Measurements from ENCODE around the gene MSX1. TPM values are rescaled to one million over a fixed set of nuclear protein-coding genes. Genes with fewer than 3 reads are reported as not detected.

The MSX1 gene
- total RNA-seq, 3 donors from 2014 or later (not counting 1 experiment from before 2014, with no cell fraction given): not detected

- peaks cover 77% of the 10 kb centered on the region for H3K27me3 ChIP-seq (ENCODE audit: control insufficient read depth, insufficient read depth, low read length)
- H3K36me3 ChIP-seq (ENCODE audit: control insufficient read depth, insufficient read depth, low read length): no peaks in the 10 kb centered on the region
- H3K36me3 Mint-ChIP-seq: no peaks in the 10 kb centered on the region
- H3K9me3 ChIP-seq (ENCODE audit: control insufficient read depth, insufficient read depth, low read length): no peaks in the 10 kb centered on the region
- peaks cover 38% of the 10 kb centered on the region for H3K4me1 ChIP-seq (ENCODE audit: control insufficient read depth, insufficient read depth, low read length)
- H3K27ac ChIP-seq (ENCODE audit: low read length): no peak overlapping the region
- no peaks in the 10 kb centered on the region for H3K9me3 Mint-ChIP-seq
- H3K4me1 Mint-ChIP-seq: peaks cover 34 to 36% of the 10 kb centered on the region in 2 donors
- DNase-seq (no peak), ATAC-seq (no peak)
- intact Hi-C loops (cut with micrococcal nuclease): no loop called here
- WGBS (ENCODE audit: insufficient coverage): 6% methylated on average over 39 of the region's 43 CpGs
- TF ChIP-seq, protein P1, sequence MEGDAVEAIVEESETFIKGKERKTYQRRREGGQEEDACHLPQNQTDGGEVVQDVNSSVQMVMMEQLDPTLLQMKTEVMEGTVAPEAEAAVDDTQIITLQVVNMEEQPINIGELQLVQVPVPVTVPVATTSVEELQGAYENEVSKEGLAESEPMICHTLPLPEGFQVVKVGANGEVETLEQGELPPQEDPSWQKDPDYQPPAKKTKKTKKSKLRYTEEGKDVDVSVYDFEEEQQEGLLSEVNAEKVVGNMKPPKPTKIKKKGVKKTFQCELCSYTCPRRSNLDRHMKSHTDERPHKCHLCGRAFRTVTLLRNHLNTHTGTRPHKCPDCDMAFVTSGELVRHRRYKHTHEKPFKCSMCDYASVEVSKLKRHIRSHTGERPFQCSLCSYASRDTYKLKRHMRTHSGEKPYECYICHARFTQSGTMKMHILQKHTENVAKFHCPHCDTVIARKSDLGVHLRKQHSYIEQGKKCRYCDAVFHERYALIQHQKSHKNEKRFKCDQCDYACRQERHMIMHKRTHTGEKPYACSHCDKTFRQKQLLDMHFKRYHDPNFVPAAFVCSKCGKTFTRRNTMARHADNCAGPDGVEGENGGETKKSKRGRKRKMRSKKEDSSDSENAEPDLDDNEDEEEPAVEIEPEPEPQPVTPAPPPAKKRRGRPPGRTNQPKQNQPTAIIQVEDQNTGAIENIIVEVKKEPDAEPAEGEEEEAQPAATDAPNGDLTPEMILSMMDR (IDR thresholded peaks at IDR 0.05): no peak
- peaks cover 70 to 72% of the 10 kb centered on the region in 2 donors for H3K27me3 Mint-ChIP-seq (ENCODE audit: low read depth in 2 of 2)
- peak overlapping the region; percentile 37 for H3K4me3 Mint-ChIP-seq
- peak overlapping the region in 1 of 2 donors; percentile 34 for H3K27ac Mint-ChIP-seq
- no peak overlapping the region for H3K4me3 ChIP-seq (ENCODE audit: low read length)
These were observed 5.7 kb downstream of the MSX1 start for GRCh38 chr4:4864940-4865704.

DNA sequence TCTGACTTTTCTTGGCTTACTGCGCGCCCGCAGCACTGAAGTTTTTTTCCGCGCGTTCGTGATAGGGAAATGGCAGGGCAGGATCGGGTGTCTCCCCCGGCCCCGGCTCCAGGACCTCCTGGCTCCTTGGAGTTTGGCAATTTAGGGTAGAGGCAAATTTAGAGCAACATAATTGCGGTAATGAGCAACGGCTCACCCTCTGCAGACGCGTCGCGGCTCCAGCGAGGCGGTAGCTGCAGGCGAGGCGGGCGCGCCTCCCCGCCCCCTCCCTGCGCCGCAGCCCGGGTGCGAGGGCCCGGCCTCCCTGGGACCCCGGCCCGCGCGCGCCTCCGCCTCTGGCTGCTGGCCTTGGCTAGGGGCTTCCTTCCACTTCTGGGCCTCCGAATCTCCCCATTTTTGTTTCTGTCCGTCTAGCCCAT is 6.2 kb downstream of the MSX1 start:
- Mint-ChIP-seq H3K4me3 (peak overlapping the region; percentile 72), H3K9me3 (no peaks in the 10 kb centered on the region), H3K4me1 (peaks cover 32% of the 10 kb centered on the region in 2 donors), H3K27me3 (ENCODE audit: low read depth in 2 of 2) (peaks cover 72 to 74% of the 10 kb centered on the region in 2 donors), H3K27ac (peak overlapping the region in 1 of 2 donors; percentile 23), H3K36me3 (no peaks in the 10 kb centered on the region)
- H3K36me3 ChIP-seq (ENCODE audit: control insufficient read depth, insufficient read depth, low read length): no peaks in the 10 kb centered on the region
- no peak for ATAC-seq
- H3K4me3 ChIP-seq (ENCODE audit: low read length): no peak overlapping the region
- intact Hi-C loops (cut with micrococcal nuclease): no loop called here
- H3K27me3 ChIP-seq (ENCODE audit: control insufficient read depth, insufficient read depth, low read length): peaks cover 77% of the 10 kb centered on the region
- DNase-seq: no peak
- no peak overlapping the region for H3K27ac ChIP-seq (ENCODE audit: low read length)
- no peaks in the 10 kb centered on the region for H3K9me3 ChIP-seq (ENCODE audit: control insufficient read depth, insufficient read depth, low read length)
- WGBS (ENCODE audit: insufficient coverage): 6% methylated on average over 36 of the region's 36 CpGs
- TF ChIP-seq, protein P1 (IDR thresholded peaks at IDR 0.05): no peak
- peaks cover 32% of the 10 kb centered on the region for H3K4me1 ChIP-seq (ENCODE audit: control insufficient read depth, insufficient read depth, low read length)

DNA sequence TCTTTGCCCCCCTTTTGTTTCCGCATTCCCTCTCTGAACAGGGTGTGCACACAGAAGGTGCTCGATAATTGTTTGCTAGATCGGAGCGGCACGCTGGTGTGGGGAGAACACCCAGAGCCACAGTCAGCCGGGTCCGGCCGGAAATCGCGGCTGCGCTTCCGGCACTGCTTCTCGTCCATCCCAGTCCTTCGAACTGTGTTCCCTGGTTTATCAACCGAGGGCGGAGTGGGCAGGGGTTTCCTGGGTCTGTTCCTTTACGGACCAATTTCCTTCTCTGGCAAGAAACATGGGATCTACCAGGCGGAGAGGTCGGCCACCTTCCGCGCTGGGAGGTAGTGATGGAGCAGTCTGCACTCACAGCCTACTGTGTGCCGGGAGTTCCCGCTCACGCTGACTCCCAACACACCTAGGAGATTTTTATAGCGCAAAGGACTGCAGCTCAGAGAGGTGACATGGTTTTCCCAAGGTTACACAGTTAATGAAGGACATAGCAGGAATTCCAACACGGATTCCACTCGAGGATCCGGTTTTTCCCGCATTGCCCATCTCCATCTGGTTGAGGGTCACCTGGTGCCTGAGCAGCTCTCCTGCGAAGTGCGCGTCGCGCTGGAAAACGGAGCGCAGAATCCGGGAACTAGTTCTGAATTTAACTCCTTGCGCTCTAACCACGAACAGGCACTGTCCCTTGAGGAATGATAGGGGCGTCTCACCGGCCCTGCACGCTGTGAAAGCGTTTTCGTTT is 6.8 kb downstream of the MSX1 start:
- 5% methylated on average over 44 of the region's 44 CpGs for WGBS (ENCODE audit: insufficient coverage)
- peak overlapping the region in 1 of 2 donors; percentile 23 for H3K27ac Mint-ChIP-seq
- peaks cover 31 to 32% of the 10 kb centered on the region in 2 donors for H3K4me1 Mint-ChIP-seq
- H3K36me3 Mint-ChIP-seq: no peaks in the 10 kb centered on the region
- Histone ChIP-seq H3K27ac (ENCODE audit: low read length) (no peak overlapping the region), H3K4me3 (ENCODE audit: low read length) (no peak overlapping the region), H3K36me3 (ENCODE audit: control insufficient read depth, insufficient read depth, low read length) (no peaks in the 10 kb centered on the region), H3K27me3 (ENCODE audit: control insufficient read depth, insufficient read depth, low read length) (peaks cover 76% of the 10 kb centered on the region), H3K4me1 (ENCODE audit: control insufficient read depth, insufficient read depth, low read length) (peaks cover 30% of the 10 kb centered on the region), H3K9me3 (ENCODE audit: control insufficient read depth, insufficient read depth, low read length) (no peaks in the 10 kb centered on the region)
- H3K9me3 Mint-ChIP-seq: no peaks in the 10 kb centered on the region
- TF ChIP-seq, protein P1 (IDR thresholded peaks at IDR 0.05): no peak
- ATAC-seq: no peak
- DNase-seq: no peak
- peak overlapping the region; percentile 72 for H3K4me3 Mint-ChIP-seq
- intact Hi-C loops (cut with micrococcal nuclease): no loop called here
- H3K27me3 Mint-ChIP-seq (ENCODE audit: low read depth in 2 of 2): peaks cover 74% of the 10 kb centered on the region in 2 donors

Data from natural killer cell (primary cell).